HG03139 (cell line): ENCODE measurements around the gene BCAS3.
"Not testable (repeated sequence)": the region's sequence is repeated elsewhere in the genome, so short reads cannot be mapped to it uniquely, and the experiment has no call there.

Source experiments
- ATAC-seq: cut with Tn5 transposase; IDR thresholded peaks from one replicate; pipeline ENCODE4 v1.9.1; 2021; ENCODE audit not compliant: unreplicated experiment

Gene BCAS3

GRCh38 chr17:60920107-60920506 lies 242.5 kb downstream of the BCAS3 start:
- ATAC-seq, result no peak

DNA sequence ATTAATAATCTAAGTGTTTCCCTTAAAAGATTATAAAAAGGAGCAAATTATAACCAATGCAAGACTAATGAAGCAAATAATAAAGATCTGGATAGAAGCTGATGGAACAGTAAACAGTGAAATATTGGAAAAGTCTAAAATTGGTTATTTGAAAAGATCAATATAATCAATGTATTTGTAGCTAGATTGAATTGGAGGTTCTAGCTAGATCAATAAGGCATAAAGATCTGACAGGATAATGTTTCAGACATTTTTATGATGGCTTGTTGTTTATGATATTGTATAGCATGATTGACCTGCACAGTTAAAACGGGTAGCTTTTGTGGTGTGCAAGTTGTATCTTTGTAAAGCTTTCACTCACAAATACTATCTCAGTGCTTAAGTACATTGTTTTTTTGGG lies 245.3 kb downstream of the BCAS3 start:
- no peak for ATAC-seq

DNA sequence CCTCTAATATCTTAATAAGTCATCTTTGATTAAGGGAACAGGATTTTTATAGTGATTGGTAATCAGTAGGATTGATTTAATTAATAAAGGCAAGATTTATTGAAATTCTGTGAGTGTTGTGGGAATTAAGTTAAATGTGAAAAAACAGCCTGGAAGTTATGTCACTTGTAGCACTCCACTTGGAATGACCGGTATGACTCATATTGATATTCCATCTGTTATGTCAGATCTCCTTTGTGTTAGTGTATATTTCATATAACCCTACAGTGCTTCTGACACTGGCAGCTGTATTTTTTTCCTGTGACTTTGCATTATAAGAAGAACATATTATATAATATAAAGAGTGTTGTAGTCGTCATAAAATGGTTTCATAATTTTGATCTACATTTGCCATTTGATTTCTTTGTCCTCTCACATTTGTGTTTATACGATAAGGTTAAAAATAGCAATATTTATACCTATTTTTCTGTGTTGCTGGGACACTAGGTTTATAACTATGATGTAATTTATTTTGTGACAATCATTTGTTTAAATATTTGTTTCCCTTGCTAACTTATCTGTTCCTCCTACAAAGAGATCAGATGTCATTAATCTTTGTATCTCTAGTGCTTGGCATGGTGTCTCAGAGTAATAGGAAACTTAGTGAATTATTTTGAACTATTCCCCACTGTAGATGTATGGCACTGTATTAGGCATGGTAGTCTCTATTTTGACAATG lies 249.0 kb downstream of the BCAS3 start:
- no peak for ATAC-seq

GRCh38 chr17:60933739-60934138 lies 256.1 kb downstream of the BCAS3 start:
- no peak for ATAC-seq

- ATAC-seq, result no peak
Measured at GRCh38 chr17:60934723-60935122, 257.1 kb downstream of the BCAS3 start.

GRCh38 chr17:60935991-60936390 lies 258.3 kb downstream of the BCAS3 start:
- not testable (repeated sequence) for ATAC-seq

DNA sequence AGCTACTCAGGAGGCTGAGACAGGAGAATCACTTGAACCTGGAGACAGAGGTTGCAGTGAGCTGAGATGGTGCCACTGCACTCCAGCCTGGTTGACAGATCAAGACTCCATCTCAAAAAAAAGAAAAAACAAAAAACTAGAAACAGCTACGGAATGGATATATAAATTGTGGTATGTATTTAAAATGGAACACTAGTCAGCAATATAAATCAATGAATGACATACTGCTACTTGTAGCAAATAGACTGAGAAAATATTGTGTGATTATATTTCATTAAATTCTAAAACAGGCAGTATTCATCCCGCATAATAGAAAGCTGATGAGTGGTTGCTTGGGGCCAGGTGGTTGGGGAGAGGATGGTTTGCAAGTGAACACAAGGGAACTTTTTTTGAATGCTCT lies 261.7 kb downstream of the BCAS3 start:
- ATAC-seq, result no peak

DNA sequence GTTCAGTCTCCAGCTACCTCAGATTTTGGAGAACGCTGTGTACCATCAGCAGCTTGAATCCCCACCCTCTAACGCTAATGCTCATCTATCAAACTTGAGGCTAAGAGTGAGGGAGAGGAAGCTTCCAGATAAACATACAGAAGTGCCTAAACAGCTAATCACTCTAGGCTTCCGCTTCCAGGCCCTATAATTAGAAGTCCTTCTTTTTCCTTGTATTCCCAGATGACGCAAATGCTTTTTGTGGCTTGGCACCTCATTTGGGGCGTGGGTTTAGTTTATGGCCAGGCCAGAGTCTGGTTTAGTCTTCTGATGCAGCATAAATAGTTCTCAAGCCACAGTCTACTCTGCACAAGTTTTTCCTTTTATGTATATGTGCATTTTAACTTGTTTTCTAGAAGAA lies 263.4 kb downstream of the BCAS3 start:
- no peak for ATAC-seq

- ATAC-seq, result no peak
Measured at GRCh38 chr17:60941571-60941970, 263.9 kb downstream of the BCAS3 start.

- ATAC-seq, result no peak
Measured at GRCh38 chr17:60944751-60945150, 267.1 kb downstream of the BCAS3 start.

GRCh38 chr17:60947100-60947499 lies 269.4 kb downstream of the BCAS3 start:
- ATAC-seq, result no peak

- ATAC-seq, result no peak
Measured at GRCh38 chr17:60947543-60947942, 269.9 kb downstream of the BCAS3 start.

DNA sequence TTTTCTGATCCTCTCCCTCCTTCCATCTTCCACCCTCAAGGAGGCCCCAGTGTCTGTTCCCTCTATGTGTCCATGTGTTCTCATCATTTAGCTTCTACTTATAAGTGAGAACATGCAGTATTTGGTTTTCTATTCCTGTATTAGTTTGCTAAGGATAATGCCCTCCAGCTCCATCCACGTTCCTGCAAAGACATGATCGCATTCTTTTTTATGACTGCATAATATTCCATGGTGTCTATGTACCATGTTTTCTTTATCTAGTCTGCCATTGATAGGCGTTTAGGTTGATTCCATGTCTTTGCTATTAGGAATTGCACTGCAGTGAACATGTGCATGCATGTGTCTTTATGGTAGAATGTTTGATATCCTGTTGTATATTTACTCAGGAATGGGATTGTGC lies 275.1 kb downstream of the BCAS3 start:
- no peak for ATAC-seq

DNA sequence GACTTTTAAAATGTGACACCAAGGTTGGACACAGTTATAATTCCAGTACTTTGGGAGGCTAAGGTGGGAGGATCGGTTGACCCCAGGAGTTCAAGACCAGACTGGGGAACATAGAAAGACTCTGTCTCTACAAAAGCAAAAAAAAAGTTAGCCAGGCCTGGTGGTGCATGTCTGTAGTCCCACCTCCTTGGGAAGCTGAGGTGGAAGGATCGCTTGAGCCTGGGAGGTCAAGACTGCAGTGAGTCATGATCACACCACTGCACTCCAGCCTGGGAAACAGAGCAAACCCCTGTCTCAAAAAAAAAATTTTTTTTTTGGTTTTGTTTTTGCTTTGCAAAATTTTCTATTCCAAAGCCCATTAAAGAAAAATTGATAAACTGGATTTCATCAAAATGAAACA lies 281.4 kb downstream of the BCAS3 start:
- ATAC-seq, result no peak

DNA sequence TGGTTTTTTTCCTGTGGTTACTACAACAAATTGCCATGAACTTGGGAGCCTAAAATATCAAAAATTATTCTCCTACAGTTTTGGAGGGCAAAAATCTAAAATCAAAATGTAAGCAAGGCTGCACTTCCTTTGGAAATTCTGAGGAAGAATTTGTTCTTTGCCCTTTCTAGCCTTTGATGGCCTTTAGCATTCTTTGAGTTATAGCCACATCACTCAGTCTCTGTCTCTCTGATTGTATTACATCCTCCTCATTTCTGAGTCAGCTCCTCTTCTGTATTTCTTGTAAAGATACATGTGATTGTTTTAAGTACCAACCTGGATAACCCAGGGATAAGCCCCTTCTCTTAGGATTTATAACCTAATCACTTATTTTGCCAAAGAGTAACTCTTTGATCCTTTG lies 282.0 kb downstream of the BCAS3 start:
- ATAC-seq, result no peak

- ATAC-seq, result no peak
Measured at GRCh38 chr17:60960398-60961065, 282.9 kb downstream of the BCAS3 start.

GRCh38 chr17:60964160-60964559 lies 286.5 kb downstream of the BCAS3 start:
- no peak for ATAC-seq

GRCh38 chr17:60968266-60968665 lies 290.6 kb downstream of the BCAS3 start:
- ATAC-seq, result no peak

GRCh38 chr17:60969500-60970037 lies 291.9 kb downstream of the BCAS3 start:
- no peak for ATAC-seq

- ATAC-seq, result no peak
Measured at GRCh38 chr17:60970741-60971140, 293.1 kb downstream of the BCAS3 start.

- no peak for ATAC-seq
Measured at GRCh38 chr17:60971515-60972369, 294.1 kb downstream of the BCAS3 start.

- ATAC-seq, result not testable (repeated sequence)
Measured at GRCh38 chr17:60976861-60977260, 299.2 kb downstream of the BCAS3 start.
